RPMI7951 (cell line): ENCODE results near the gene TH. TPM values are rescaled to one million over a fixed set of nuclear protein-coding genes. Genes with fewer than 3 reads are reported as not detected.

ENCODE experiments used
- total RNA-seq: library from RNA; depleted of rRNA; stranded (reverse); fragments of >200 nt; shearing (Covaris generic); gene quantifications from 2 replicates; pipeline ENCODE4 v1.2.3, GENCODE V29; 2014; rRNA removed

The TH gene
- total RNA-seq, 1 experiment from 2014 or later, result 0.24 TPM

Other genes with a start within 250 kb of the TH start
- gene MRPL23, start 224.5 kb downstream of the TH start, total RNA-seq, result 123 and 169 TPM in 2 replicates
- gene H19, start 174.0 kb downstream of the TH start, total RNA-seq, result 0.72 and 1.9 TPM in 2 replicates
- not detected in 2 replicates for gene IGF2, start 32.4 kb downstream of the TH start, total RNA-seq
- gene INS, start 10.6 kb downstream of the TH start, total RNA-seq, result not detected in 2 replicates
- not detected in 2 replicates for gene ASCL2, start 98.8 kb upstream of the TH start, total RNA-seq
- gene C11orf21, start 130.1 kb upstream of the TH start, total RNA-seq, result 0.68 and 1.6 TPM in 2 replicates
- gene TSPAN32, start 130.2 kb upstream of the TH start, total RNA-seq, result 0.72 and 2.7 TPM in 2 replicates
- 248 and 386 TPM in 2 replicates for gene CD81, start 205.5 kb upstream of the TH start, total RNA-seq
- gene TSSC4, start 228.9 kb upstream of the TH start, total RNA-seq, result 22.9 and 38.2 TPM in 2 replicates